Cardiac septum (tissue), 1 donor: ENCODE measurements around the gene MRPL45. TPM values are rescaled to one million over a fixed set of nuclear protein-coding genes. Genes with fewer than 3 reads are reported as not detected.

Source experiments
- DNase-seq: peaks from one replicate; pipeline ENCODE4 v3.0.0-alpha.2; 2020; ENCODE audit warnings: low spot score
- intact Hi-C: fragments of 100-400 bp; cut with DNase I; formaldehyde crosslinking; loops from one replicate; pipeline ENCODE4 v1.14.0; 2022
- total RNA-seq: library from RNA; stranded (reverse); fragmentation: NEBNext Ultra II Directional; extraction: Animal tissue kit (Norgen Biotek cat#: 25700); gene quantifications from one replicate; pipeline ENCODE4 v1.2.1, GENCODE V29; 2021
- donor health status: DM: no; HTN: no; CAD: no.

Gene MRPL45
- total RNA-seq, 1 donor from 2014 or later, result 26.3 TPM

DNA sequence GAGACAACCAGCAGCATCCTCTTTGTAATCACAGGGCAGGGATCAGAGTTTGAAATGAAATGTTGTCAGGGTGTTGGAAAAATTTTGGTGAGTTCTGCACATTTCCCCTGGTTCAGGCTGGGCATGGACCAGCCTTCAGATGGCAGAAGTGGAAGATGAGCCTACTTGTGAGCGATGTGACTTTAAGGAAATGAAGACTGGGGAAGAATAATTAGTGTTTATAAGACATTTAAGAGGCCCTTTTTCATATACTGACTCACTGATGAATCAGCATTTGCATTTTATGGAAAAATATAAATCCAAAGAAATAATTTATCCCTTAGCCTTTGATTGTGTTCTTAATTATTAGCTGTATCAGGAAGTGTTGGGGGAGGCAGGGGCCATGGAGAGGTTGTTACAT is 25.9 kb downstream of the MRPL45 start:
- intact Hi-C loops, result no loop called here

DNA sequence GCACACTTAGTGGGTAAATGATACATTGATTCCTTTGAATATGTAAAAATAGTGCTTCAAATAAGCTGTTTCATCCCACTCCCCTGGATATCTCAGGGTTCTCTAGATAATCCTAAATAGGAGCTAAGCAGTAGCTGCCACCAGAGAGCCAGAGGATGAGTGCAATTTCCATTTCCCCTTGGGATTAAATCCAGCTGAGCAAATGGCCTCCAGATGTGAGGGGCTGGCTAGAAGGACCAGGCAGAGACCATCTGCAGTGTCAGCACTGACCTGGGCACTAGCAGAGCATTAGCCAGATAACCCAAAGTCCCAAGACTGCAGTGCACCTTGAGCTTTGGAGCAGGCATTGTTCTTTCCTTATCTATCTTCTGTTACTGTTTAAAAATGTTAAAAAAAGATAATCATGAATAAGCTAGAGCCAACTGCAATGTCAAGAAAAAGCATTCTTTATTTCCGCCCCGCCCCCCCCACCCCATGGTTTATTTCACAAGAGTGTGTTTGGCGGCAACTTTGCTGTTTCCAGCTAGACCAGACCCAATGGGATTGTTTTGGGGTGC is 27.3 kb downstream of the MRPL45 start:
- no peak for DNase-seq
- intact Hi-C loops, result no loop called here

More for the DNA sequence above, 25.9 kb downstream of the MRPL45 start:
- no peak for DNase-seq

DNA sequence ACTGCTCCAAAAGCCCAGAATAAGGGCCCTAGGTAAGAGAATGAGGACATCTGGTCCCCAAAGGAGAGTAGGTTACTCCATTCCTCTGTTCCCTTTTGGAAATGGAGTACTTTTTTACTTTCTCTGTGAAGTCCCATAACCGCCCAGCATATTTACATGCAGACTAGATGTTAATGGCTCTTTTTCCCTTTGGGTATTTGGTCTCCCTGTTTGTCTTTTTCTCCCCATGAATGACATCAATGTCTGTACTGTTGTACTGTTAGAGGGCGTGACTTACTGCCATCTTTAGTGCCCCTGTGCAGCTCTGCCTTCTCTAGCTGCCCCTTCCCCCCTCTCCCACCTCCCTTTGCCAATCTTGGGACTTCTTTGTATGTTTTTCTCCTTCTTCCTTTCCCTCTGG is 27.8 kb downstream of the MRPL45 start:
- no peak for DNase-seq
- intact Hi-C loops, result no loop called here

DNA sequence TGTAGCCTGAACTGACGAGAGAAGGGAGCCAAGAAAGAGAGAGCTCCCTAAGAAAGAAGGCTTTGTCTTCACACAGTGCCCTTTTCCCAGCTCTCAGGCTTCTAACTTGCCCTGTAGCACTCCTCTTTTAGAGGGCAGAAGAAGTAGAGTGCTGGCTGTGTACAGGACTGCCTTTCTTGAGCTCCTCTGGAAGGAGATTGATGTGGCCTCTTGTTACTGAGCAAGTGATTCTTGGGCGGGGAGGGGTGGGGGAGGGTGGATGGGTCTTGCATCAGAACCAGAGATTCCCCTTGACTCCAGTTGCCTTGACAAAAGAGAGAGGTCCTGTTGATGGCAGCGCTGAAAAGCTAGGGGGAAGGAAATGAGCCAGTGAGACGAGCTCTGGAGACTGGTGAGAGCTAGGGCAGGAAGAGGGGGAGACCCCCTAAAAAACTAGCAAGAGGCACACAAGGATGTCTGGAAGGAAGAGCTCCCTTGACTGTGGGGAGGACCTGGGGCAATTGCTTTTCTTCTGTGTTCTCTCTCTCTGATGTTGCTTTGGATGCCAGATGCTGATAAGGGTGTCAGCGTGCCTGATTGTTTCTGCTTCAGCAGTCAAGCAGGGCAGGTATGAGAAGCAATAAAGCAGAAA is 28.4 kb downstream of the MRPL45 start:
- intact Hi-C loops, result no loop called here
- no peak for DNase-seq

DNA sequence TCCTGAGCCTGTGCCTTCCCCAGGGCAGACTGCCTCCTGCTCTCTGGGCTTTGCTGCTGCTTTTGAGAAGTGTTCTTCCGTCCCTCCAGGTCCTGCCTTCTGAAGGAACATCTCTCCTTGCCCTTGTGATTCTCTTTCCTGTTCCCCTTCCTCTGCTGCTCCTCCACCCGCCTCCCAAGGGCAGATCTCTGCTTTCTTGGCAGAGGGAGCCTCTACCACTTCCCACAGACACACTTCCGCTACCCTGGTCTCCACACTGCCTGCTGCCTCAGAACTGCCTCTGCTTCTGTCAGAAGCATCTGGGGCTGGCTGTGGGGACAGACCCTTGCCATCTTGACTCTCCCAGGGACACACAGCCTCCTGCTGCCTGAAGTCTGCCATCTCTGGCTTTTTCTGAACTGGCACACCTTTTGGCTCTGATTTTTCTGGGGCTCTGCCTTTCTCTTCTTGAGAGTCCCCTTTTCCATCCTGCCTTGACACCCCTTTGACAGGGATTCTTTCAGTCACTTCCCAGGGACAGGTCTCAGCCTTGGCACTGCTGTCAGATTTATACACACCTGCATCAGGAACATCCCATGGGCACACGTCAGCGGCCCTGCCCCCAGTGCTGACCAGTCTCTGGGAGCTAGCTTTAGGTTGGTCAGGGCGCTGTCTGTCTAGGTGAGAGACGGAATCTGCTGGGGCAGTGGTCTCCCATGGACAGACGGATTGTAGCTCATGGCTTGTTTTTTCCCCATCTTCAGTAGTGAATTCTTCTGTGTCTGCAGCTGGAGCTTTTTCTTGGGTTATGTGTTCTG is 30.2 kb downstream of the MRPL45 start:
- intact Hi-C loops, result no loop called here
- no peak for DNase-seq

DNA sequence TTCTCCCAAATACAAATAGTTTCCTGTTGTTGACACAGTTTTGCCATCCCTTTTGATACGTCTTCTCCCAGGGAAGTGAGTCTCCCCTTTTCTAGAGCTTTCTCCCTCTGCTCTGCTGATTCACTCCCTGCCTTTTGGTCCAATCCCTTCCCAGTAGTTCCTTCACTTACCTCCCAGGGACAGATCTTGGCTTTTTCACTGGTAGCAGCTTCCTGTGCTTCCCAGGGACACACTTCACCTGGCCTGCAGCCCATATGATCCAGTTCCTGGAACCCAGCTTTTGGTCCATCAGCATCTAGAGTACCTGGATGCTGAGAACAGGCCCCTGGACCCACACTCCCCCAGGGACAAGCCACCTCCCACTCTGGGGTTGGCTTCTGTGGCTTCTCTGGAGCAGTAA is 31.0 kb downstream of the MRPL45 start:
- intact Hi-C loops, result no loop called here
- DNase-seq, result no peak

DNA sequence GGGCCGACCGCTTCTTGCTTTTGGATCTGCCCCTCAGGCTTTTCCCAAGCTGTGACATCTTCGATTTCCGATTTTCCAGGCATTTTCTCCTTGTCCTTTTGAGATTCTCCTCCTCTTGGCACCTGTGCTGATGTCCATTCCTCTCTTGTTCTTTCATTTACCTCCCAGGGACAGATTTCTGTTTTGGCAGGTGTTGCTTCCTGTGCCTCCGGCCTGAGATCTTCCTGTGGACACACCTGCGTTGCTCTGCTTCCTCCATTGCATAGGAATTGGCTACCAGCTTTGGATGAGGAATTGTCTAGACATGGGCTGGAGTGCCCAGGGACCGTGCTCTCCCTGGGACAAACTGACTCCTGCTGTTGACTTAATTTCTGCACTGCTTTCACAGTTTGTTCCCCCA is 31.7 kb downstream of the MRPL45 start:
- intact Hi-C loops, result no loop called here
- DNase-seq, result no peak

DNA sequence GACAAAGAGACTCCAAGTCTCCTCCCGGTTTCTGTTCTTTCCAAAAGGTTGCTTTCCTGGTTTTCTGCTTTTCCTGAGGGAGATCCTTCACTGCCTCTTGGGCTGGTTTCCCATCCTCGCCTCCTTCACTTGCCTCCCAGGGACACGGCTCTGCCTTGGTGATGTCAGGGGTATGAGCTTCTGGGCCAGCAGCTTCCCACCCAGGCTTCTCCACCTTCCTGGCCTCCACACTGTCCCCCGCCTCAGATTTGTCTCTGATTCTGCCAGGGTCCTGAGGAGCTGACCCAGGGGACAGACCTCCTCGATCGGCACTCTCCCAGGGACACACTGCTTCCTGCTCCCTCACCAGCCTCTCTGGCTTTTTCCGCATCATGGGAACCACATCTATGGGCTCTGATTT is 32.3 kb downstream of the MRPL45 start:
- intact Hi-C loops, result no loop called here
- DNase-seq, result no peak

DNA sequence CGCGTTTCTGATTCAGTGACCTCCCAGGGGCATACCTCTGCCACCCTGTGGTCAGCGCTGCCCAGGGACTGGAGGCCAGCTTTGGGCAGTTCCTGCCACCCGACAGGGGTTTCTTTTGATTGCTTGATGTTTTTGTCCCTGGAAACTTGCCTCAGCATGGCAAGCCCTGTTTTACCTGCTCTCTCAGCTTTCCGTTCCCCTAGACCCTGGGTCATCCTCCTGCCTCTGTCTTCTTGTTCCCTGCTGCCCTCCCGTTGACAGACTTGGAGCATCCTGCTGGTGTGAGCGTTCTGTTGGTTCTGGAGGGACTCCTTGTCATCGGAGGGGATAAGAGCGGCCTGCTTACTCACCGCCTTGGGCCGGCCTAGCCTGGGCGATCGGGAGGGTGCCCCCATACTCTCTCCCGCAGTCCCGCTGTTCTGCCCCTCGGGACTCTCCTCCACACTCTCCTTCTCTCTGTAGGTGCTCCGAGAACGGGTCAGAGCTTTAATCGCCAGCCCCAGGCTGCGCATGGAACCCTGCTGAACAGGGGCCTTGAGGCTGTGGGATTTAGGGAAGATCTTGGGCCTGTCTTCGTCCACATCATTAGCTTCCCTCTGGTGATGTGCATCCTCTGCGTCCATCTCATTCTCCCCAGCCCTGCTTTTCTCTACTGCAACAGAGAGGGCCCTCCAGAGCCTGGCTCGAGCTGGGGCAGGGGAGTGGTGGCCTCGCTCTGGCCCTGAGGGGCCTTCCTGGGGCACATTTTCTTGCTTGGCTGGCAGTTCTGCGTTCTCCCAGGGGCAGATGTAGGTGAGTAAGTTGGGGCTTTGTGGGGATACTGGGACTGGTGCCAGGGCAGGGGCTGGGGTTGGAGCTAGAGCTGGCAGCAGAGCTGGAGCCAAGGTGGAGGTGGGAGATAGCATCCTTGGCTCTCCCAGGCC is 33.1 kb downstream of the MRPL45 start:
- intact Hi-C loops, result no loop called here
- DNase-seq, result no peak

DNA sequence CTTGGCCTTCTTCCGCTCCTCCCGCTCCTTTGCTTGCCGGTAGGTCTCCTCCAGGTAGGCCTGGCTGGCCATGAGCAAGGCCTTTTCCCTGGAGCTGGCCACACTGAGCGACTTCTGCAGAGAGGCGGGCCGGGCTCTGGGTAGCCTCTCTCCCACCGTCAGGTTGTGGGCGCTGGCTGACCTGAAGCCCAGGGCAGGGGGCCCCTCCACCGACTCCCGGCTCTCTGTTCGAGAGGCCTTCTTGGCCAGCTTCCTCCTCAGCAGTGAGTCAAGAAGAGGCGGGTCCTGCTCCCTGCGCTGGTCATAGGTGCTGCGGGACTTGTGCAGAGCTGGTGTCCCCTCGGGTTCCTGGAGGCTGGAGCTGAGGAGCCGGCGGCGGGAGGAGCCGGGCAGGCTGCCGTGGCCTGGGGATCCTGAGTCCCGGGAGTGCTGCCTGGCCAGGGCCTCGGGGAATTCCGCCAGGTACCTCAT is 34.0 kb downstream of the MRPL45 start:
- intact Hi-C loops, result no loop called here
- DNase-seq, result no peak

DNA sequence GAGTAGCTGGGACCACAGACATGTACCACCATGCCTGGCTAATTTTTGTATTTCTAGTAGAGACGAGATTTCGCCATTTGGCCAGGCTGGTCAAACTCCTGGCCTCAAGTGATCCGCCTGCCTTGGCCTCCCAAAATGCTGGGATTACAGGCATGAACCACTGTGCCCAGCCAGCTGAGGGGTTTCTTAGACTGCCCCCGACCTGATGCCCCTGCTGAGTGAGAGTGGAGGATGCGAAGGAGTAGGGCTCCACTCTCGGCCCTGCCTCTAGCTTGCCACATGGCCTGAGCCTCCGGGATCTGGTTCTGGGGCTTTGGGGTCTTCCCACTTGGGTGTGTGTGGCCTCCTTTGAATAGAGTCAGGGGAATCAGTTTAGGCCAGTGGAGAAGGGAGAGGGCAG is 35.8 kb downstream of the MRPL45 start:
- intact Hi-C loops, result no loop called here

DNA sequence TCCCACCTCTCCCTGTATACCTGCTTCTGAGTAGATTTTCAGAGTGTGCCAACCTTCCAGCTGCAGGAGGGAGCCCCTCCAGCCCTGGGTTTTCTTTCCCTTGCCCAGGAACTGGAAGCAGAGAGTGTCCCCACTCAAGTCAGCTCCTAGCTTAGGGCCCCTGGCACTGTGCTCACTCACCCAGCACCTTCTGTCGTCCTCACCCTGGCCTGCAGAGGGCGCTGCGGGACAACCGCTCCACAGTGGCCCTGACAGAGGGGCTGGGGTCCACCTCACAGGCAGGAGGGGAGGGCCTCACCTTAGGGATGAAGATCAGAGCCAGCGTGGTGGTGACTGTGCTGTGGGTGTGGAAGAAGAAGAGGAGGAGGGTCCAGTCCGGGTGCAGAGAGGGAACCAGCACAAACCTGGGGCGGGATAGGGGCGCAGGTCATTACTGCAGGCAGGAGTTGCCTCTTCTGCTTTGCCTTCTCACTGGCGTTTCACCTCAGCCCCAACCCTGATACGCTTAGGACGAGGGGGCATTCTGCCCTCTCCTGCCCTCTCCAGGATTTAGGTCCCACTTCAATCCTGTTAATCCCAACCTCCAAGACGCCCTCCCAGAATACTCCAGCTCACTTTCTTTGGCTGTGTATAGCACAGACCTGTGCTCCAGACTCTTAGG is 36.8 kb downstream of the MRPL45 start:
- DNase-seq, result peak; percentile 80
- intact Hi-C loops, result no loop called here

More for the DNA sequence above, 35.8 kb downstream of the MRPL45 start:
- DNase-seq, result no peak

DNA sequence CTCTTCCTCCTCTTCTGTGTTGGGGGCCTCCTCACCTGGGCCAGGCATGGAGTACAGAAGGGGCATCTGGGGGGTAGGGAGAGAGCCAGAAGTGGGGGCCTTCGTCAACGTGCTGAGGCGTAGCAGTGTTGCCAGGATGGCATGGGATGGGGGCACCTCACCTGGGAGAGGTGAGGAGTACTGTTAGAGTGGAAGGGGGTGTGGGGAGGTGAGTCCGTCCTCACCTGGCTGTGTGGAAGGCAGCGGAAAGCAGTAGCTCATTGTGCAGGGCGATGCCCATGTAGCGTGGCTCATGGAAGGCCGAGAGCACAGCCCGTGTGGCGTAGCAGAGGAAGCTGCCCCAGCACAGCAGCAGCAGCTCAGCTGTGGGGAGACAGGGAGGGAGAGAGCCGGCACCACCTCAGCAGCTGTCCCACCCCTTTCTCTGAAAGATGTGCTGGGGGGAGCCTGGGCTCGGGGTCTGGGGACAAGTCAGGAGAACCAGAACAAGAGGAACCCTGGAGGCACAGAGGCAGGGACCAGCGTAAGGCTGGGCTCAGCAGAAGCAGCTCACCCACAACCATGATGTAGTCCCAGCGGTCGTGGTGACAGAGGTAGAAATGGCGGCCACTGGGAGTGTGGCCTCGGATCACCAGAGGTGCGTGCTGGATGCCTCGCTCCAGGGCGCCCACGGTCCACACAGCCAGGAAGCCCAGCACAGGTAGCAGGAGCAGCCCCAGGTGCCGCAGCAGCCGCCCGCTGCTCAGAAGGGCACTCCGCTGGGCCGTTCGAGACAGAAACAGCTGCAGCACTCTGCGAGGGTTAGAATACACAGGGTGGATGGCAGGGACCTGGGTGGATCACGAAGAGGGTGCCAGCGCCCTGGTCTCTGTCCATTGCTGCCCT is 37.8 kb downstream of the MRPL45 start:
- intact Hi-C loops, result no loop called here
- DNase-seq, result no peak

DNA sequence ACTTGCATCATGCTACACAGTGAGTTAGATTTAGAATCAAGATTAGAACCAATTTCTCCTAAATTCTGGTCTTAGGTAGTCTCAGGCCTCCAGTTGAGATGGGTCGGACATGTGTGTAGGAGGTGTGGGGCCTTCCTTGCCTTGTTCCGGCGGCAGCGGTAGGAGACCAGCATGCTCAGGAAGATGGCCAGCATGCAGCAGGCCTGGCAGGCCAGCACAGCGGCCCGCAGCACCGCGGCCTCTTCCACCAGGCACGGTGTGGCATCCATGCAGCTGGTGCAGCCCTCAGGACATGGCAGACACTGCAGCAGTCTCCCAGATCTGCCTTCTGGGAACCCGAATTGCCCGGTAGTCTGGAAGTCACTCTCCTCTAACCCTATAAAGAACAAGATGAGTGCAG is 39.9 kb downstream of the MRPL45 start:
- intact Hi-C loops, result no loop called here
- no peak for DNase-seq

DNA sequence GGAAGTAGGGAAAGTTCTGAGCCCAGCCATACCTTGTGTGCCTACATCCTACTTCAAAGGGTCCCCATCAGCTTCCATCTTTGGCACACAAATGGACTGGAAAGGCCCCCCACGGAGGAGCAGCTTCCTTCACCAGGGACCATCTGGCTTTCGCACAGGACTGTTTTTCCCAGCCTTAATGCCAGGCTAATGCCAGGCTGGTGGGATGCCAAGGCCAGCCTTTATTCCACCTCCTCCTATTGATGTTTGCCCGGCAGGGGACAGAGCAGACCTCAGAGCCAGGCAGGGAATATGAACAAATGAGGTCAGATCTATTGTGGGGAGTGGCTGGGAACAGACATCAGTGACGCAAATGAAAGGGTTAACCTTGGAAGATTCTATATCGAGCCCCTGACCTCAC is 41.1 kb downstream of the MRPL45 start:
- intact Hi-C loops, result no loop called here

DNA sequence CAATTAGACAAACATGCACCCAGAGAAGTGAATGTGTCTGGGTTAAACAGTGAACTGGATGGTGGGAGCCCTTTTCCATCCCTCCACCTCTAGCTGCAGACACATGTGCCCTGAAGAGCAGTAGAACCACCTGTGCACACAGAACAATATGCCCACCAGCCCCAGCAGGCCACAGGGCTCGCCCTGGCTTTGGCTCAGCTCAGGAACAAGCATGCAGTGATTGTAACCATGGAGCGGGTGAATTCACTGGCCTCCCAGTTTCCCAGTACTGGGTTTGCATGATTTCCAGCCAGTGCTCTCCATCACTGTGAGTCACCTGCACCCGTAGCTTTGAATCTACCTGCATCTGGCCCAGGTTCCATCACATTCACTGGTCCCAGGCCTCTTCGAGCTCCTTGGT is 41.6 kb downstream of the MRPL45 start:
- intact Hi-C loops, result no loop called here
- no peak for DNase-seq

More for the DNA sequence above, 41.1 kb downstream of the MRPL45 start:
- DNase-seq, result no peak

DNA sequence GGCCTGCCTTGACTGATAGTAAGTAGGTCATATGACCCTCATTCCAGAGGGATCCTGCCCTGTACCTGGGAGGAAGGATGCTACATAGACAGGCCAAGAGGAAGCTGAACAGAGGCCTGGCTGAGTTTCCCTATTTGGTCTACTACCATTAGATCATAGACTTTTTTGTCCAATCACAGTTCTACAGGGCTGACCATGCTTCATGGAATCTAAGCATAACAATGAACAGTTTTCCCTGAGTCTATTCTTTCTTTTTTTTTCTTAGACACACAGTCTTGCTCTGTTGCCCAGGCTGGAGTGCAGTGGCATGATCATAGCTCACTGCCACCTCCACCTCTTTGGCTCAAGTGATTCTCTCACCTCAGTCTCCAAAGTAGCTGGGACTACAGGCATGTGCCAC is 42.9 kb downstream of the MRPL45 start:
- DNase-seq, result no peak
- intact Hi-C loops, result no loop called here

DNA sequence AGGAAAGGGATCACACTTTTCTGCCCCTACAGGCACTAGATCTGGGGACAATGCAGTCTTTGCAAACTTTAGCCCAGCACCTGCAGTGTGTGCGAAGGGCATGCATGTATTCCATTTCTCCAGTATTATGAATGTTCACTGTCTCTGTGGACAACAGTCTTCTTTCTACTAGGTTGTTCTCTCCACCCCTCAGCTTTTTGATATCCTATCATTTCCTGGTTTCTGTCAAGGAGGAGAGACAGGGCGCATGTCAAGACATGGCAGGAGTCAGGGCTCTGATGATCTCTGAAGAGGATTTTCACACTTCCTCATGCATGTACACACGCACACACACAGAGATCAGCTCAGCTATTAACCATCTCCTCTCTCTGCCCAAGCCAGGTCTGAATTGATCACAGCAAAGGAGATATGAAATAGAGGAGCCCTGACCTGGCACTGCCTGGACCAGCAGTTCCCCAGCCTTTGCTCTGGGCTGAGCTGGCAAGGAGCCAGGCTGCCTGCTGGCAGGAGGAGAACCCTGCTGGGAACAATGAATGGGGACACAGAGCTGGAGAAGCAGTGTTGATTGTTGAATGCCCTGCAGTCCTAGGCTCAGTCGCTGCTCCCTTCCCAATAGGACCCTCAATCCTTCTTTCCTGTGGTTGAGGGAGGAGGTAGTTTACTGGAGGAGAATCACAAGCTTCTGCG is 44.2 kb downstream of the MRPL45 start:
- intact Hi-C loops, result no loop called here
- DNase-seq, result no peak
